Hepatocyte (in vitro differentiated cells): Measurements from ENCODE around the gene CALCA.

ENCODE experiments used
- CTCF ChIP-seq: fragments of 200-600 bp; sonication (generic); IDR thresholded peaks from 2 replicates; pipeline ENCODE4 v1.5.1; 2016; ENCODE audit warnings: antibody characterized with exemption, mild to moderate bottlenecking; ENCODE audit not compliant: poor library complexity
- EZH2 ChIP-seq: fragments of 200-600 bp; sonication (generic); IDR thresholded peaks from 2 replicates; pipeline ENCODE4 v1.6.1; 2016; ENCODE audit warnings: antibody characterized with exemption, mild to moderate bottlenecking, borderline replicate concordance

GRCh38 chr11:14975252-14975587, 3.1 kb upstream of the CALCA start:
- TF ChIP-seq CTCF (no peak), EZH2 (peak; percentile 19)
